Lung (tissue), 12 donors: ENCODE results near the gene EEF2. TPM values are rescaled to one million over a fixed set of nuclear protein-coding genes. Genes with fewer than 3 reads are reported as not detected.

Experiments
- ATAC-seq: fragments of 200-7000 bp; cut with Tn5 transposase; one replicate; pipeline ENCODE4 v1.9.1; 2020; ENCODE audit warnings: moderate number of reproducible peaks; ENCODE audit not compliant: insufficient read depth, low FRiP score
- DNase-seq, 3 donors: peaks; one replicate each; pipeline ENCODE4 v3.0.0-alpha.2; 2013 to 2017
- H3K27ac ChIP-seq, 2 donors: one replicate each; pipeline ENCODE4 v1.5.1; 2013; ENCODE audit warnings: mild to moderate bottlenecking in 2 of 2, moderate library complexity in 2 of 2, control low read depth in 1 of 2, inconsistent platforms in 1 of 2, low read depth in 1 of 2, low read length in 1 of 2
- H3K27me3 ChIP-seq, 3 donors: one replicate each; pipeline ENCODE4 v1.5.1; 2013; ENCODE audit warnings: low read length in 2 of 3; ENCODE audit not compliant: control insufficient read depth in 3 of 3, insufficient read depth in 3 of 3
- H3K36me3 ChIP-seq, 4 donors: one replicate each; pipeline ENCODE4 v1.5.1; 2013; ENCODE audit warnings: low read length in 4 of 4, mild to moderate bottlenecking in 1 of 4, moderate library complexity in 1 of 4; ENCODE audit not compliant: control insufficient read depth in 4 of 4, insufficient read depth in 4 of 4
- H3K4me1 ChIP-seq, 5 donors: one replicate each; pipeline ENCODE4 v1.5.1; 2013; ENCODE audit warnings: low read length in 5 of 5, mild to moderate bottlenecking in 2 of 5, moderate library complexity in 1 of 5; ENCODE audit not compliant: control insufficient read depth in 5 of 5, insufficient read depth in 5 of 5
- H3K4me3 ChIP-seq: one replicate; pipeline ENCODE4 v1.5.1; 2013; ENCODE audit warnings: mild to moderate bottlenecking, control low read depth, moderate library complexity
- H3K9ac ChIP-seq, 2 donors: one replicate each; pipeline ENCODE4 v1.5.1; 2013; ENCODE audit warnings: low read length in 2 of 2, control low read depth in 1 of 2; ENCODE audit not compliant: insufficient read depth in 1 of 2
- H3K9me3 ChIP-seq, 4 donors: one replicate each; pipeline ENCODE4 v1.5.1; 2013; ENCODE audit warnings: low read length in 3 of 4, mild to moderate bottlenecking in 1 of 4, moderate library complexity in 1 of 4; ENCODE audit not compliant: control insufficient read depth in 4 of 4, insufficient read depth in 3 of 4
- CTCF ChIP-seq: IDR thresholded peaks from 2 replicates; pipeline ENCODE4 v1.5.1; 2012; ENCODE audit warnings: mild to moderate bottlenecking; ENCODE audit errors: control extremely low read depth, extremely low read depth
- WGBS, 2 donors: extraction: QIAGEN DNeasy Blood & Tissue Kit; methylation state at CpG; one replicate each; pipeline ENCODE4 v1.1.7; 2013; 5-methylcytosine and 5-hydroxymethylcytosine counted together
- polyA plus RNA-seq, 2 donors: library from polyadenylated mRNA; stranded (reverse); fragments of 200-250 nt; gene quantifications; one replicate each; pipeline ENCODE4 v1.2.1, GENCODE V29; 2013
- total RNA-seq, 2 donors: library from RNA; depleted of rRNA in 1 of 2; stranded (reverse); fragments of >200 nt in 1 of 2; gene quantifications; one replicate each; pipeline ENCODE4 v1.2.1, GENCODE V29; 2014 to 2021
- donor health status: control.
- donor health status: control.
- donor health status: Bipolar disorder and iron deficiency.
- donor health status: healthy.
- donor health status: DM: yes; HTN: yes; CAD: no.

Gene EEF2
- total and polyA plus RNA-seq, 4 donors: 994 to 1,934 (median 1,345) TPM

DNA sequence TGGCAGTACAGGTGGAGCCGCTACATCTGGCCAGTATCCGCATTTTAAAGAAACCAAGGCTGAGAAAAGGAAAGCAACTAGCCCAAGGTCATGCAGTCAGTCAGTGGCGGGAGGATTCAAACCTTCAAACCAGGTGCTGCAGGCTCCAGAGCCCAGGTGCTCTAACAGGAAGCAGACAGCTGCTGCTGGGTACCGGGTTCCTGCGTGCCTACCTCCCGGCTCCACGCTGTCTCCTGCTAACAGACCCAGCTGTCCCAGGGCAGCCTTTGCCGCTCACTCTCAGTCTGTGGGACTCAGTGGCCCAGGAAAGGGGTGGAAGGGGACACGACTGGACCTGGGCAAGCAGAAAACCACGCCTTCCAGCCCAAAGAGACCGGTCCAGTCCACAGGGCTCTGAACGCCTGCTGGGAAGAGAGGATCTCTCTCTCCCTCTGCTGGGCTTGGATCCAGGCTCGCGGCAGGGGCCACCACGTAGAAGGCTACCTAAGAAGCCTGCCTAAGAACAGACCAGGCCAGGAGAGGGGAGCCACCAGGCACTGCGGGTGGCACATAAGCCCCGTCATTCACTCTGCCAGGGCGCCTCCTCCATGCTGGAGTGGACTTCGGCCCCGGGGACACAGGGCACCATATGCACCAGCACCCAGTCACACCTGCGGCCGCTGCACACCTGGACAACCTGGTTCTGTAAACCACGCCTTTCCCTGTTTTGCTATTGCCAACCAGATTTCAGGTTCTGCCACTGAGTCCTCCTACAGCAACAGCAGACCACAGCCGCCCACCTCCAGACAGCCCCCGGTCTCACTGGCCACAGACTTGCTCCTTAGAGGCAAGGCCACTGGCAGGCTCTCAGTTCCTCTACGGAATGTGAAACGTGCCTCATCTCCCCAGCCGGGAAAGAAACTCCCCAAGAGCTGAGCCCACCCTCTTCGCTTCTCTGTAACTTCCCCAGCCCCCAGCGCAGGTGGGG is 18.9 kb downstream of the EEF2 start:
- WGBS, 2 donors: 86 to 88% methylated on average over 30 of the region's 30 CpGs
- H3K4me1 ChIP-seq: peaks cover 7 to 27% (median 19%) of the 10 kb centered on the region in 5 donors
- peaks cover 12 to 51% (median 22%) of the 10 kb centered on the region in 4 donors for H3K36me3 ChIP-seq
- no peak overlapping the region for H3K4me3 ChIP-seq
- H3K27ac ChIP-seq: peak overlapping the region; percentile 48 to 94
- ATAC-seq (no peak), DNase-seq (no peak)
- no peak overlapping the region for H3K9ac ChIP-seq
- no peak for TF ChIP-seq CTCF
- no peaks in the 10 kb centered on the region for H3K27me3 ChIP-seq
- H3K9me3 ChIP-seq: no peaks in the 10 kb centered on the region

DNA sequence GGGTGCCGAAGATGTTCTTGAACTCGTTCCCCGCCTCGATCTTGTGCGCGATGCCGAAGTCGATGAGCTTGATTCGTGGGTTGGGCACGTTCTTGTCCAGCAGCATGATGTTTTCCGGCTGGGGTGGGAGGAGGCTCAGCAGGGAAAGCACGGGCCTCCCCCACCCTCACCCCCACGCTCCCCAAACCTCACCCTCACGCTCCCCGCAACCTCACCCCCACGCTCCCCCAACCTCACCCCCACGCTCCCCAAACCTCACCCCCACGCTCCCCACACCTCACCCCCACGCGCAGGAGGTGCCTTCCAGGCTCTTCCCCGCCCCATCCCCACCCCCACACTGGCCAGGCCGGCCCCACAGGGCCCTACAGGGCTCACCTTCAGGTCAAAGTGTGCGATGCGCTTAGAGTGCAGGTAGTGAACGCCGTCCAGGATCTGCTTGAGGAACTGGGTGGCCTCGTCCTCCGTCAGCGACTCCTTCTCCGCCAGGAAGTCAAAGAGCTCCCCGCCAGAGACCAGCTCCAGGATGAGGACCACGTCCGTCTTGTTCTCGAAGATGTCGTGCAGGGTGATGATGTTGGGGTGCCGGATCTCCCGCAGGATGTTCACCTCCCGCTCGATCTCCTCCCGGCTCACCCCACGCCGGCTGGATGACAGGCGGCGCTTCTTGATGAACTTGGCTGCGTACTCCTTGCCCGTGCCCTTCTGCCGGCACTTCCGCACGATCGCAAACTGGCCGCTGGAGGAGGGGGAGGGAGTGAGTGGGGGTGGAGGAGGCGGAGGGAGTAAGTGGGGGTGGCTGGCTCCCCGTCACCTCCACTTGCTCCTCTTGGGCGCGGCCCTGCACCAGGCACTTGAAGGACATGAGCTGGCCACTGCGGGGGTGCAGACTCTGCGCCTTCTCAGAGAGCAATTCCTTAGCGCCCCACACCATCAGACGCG is 20.7 kb downstream of the EEF2 start:
- 88 to 91% methylated on average over 59 to 60 of the region's 60 CpGs for WGBS, 2 donors
- H3K9ac ChIP-seq: no peak overlapping the region
- ATAC-seq (no peak), DNase-seq (no peak)
- H3K4me1 ChIP-seq: peaks cover 7 to 19% (median 14%) of the 10 kb centered on the region in 5 donors
- no peak overlapping the region for H3K27ac ChIP-seq
- no peaks in the 10 kb centered on the region for H3K27me3 ChIP-seq
- H3K9me3 ChIP-seq: no peaks in the 10 kb centered on the region
- H3K4me3 ChIP-seq: no peak overlapping the region
- TF ChIP-seq CTCF: no peak
- peaks cover 20 to 66% (median 26%) of the 10 kb centered on the region in 4 donors for H3K36me3 ChIP-seq

DNA sequence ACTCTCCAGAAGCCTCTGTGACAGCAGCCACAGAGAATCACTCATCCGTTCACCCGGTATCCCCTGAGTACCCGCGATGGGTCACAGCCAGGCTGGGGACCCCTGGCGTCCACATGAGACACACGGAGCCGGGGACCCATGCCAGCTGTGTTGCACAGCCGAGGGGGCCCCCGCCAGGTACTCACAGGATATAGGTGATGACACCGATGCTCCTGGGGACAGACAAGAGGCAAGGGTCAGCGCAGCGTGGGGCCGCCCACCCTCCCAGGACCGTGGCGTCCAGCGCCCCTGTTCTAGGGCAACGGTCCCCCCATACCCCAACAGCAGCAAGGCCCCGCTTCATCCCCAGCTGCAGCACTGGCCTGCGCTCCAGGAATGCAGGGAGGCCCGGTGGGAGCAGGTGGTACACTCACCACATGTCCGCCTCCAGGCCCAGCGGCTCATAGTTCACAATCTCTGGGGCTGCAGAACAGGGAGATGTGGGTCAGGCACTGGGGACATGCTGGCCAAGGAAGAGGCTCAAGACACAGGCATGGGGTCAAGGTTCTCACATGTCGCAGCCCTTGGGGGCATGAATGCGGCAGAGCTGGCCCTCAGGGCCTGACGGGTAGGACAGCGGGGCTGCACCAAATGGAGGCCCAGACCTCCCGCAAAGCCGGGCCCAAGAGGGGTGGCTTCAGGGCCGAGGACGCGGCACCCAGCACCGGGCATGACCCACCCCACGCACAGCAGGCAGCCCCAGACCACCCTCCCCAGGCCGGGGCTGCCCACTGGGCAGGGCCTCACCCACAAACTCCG is 21.6 kb downstream of the EEF2 start:
- H3K36me3 ChIP-seq: peaks cover 17 to 74% (median 29%) of the 10 kb centered on the region in 4 donors

More for the DNA sequence above, 21.6 kb downstream of the EEF2 start:
- H3K4me3 ChIP-seq: no peak overlapping the region
- no peak overlapping the region for H3K9ac ChIP-seq
- peaks cover 5 to 11% (median 7%) of the 10 kb centered on the region in 5 donors for H3K4me1 ChIP-seq
- DNase-seq: no peak
- H3K27ac ChIP-seq: no peak overlapping the region
- ATAC-seq: no peak
- no peaks in the 10 kb centered on the region for H3K27me3 ChIP-seq
- WGBS, 2 donors: 95% methylated on average over 35 of the region's 35 CpGs
- no peak for TF ChIP-seq CTCF
- peaks cover 0 to 2% (median 0%) of the 10 kb centered on the region in 4 donors for H3K9me3 ChIP-seq
